NCI-H526 treated with DMSO at 0.1 percent for 48 hours (cell line): ENCODE data around the gene LAMC1.
"Not testable (repeated sequence)": the region's sequence is repeated elsewhere in the genome, so short reads cannot be mapped to it uniquely, and the experiment has no call there.

Experiments used
- DNase-seq: peaks from one replicate; lab custom pipeline; 2025; lab: John Stamatoyannopoulos, UW

The LAMC1 gene

GRCh38 chr1:183148599-183148998 lies 125.4 kb downstream of the LAMC1 start:
- no peak for DNase-seq

- no peak for DNase-seq
Observed at GRCh38 chr1:183149273-183149672, 126.1 kb downstream of the LAMC1 start.

GRCh38 chr1:183150032-183150431 lies 126.8 kb downstream of the LAMC1 start:
- not testable (repeated sequence) for DNase-seq

GRCh38 chr1:183150445-183150844 lies 127.2 kb downstream of the LAMC1 start:
- DNase-seq: no peak

- DNase-seq: no peak
Observed at GRCh38 chr1:183152180-183152579, 129.0 kb downstream of the LAMC1 start.

GRCh38 chr1:183155939-183156338 lies 132.7 kb downstream of the LAMC1 start:
- DNase-seq: no peak

- peak; percentile 71 for DNase-seq
Observed at GRCh38 chr1:183159960-183160359, 136.7 kb downstream of the LAMC1 start.

GRCh38 chr1:183161391-183161790 lies 138.2 kb downstream of the LAMC1 start:
- no peak for DNase-seq

GRCh38 chr1:183163316-183163715 lies 140.1 kb downstream of the LAMC1 start:
- no peak for DNase-seq

- DNase-seq: no peak
Observed at GRCh38 chr1:183164340-183164739, 141.1 kb downstream of the LAMC1 start.

- DNase-seq: no peak
Observed at GRCh38 chr1:183164963-183165362, 141.7 kb downstream of the LAMC1 start.

- no peak for DNase-seq
Observed at GRCh38 chr1:183165456-183165855, 142.2 kb downstream of the LAMC1 start.

GRCh38 chr1:183166454-183166853 lies 143.2 kb downstream of the LAMC1 start:
- no peak for DNase-seq

GRCh38 chr1:183167676-183168075 lies 144.5 kb downstream of the LAMC1 start:
- no peak for DNase-seq

GRCh38 chr1:183168308-183168707 lies 145.1 kb downstream of the LAMC1 start:
- no peak for DNase-seq

GRCh38 chr1:183173828-183174227 lies 150.6 kb downstream of the LAMC1 start:
- no peak for DNase-seq

- no peak for DNase-seq
Observed at GRCh38 chr1:183175631-183176030, 152.4 kb downstream of the LAMC1 start.

- no peak for DNase-seq
Observed at GRCh38 chr1:183178545-183178944, 155.3 kb downstream of the LAMC1 start.

GRCh38 chr1:183179033-183179432 lies 155.8 kb downstream of the LAMC1 start:
- DNase-seq: no peak

- peak; percentile 57 for DNase-seq
Observed at GRCh38 chr1:183180218-183180617, 157.0 kb downstream of the LAMC1 start.

- DNase-seq: peak; percentile 34
Observed at GRCh38 chr1:183180634-183181056, 157.4 kb downstream of the LAMC1 start.

GRCh38 chr1:183185941-183186490 lies 162.8 kb downstream of the LAMC1 start, which contains the start of gene LAMC2:
TSS of gene LAMC2 (plus strand) at chr1:183186264. CDS start at chr1:183186353, 89 bp downstream.
- peak; percentile 87 for DNase-seq

- no peak for DNase-seq
Observed at GRCh38 chr1:183186841-183187240, 163.6 kb downstream of the LAMC1 start.

GRCh38 chr1:183188240-183188639 lies 165.0 kb downstream of the LAMC1 start:
- no peak for DNase-seq
